Measurements from ENCODE around the gene AKNAD1.
"Not testable (repeated sequence)": the region's sequence is repeated elsewhere in the genome, so short reads cannot be mapped to it uniquely, and the experiment has no call there.

Gene AKNAD1

DNA sequence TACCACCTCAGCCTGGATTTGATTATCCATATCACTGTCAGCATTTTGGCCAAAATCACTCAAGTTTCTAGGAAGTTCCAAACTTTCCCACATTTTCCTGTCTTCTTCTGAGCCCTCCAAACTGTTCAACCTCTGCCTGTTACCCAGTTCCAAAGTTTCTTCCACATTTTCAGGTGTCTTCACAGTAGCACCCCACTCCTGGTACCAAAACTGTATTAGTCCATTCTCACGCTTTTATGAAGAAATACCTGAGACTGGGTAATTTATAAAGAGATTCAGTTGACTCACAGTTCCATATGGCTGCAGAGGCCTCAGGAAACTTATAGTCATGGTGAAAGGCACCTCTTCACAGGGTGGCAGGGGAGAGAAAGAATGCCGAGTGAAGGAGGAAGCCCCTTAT is 71.0 kb downstream of the AKNAD1 start:
- no peak for DNase-seq (ENCODE audit: low read depth, low spot score)

DNA sequence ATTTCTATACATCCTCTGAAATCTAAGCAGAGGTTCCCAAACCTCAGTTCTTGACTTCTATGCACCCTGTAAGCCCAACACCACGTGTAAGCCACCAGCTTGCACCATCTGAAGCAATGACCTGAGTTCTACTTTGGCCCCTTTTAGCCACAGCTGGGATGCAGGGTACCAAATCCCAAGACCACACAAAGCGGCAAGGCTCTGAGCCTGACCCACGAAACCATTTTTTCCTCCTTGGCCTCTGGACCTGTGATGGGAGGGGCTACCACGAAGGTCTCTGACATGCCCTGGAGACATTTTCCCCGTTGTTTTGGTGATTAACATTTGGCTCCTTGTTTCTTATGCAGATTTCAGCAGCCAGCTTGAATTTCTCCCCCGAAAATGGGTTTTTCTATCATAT is 71.6 kb downstream of the AKNAD1 start:
- DNase-seq (ENCODE audit: low read depth, low spot score) = no peak

DNA sequence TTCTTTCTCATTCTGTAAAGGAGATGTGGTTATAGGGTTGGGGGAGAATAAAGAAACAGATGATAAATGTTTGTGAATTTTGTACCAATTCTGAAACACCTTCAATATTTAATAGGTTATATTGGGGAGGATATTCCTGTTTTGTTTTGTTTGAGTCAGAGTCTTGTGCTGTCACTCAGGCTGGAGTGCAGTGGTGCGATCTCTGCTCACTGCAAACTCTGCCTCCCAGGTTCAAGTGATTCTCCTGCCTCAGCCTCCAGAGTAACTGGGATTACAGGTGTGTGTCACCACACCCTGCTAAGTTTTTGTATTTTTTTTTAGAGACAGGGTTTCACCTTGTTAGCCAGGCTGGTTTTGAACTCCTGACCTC is 75.3 kb downstream of the AKNAD1 start:
- DNase-seq (ENCODE audit: low read depth, low spot score) = not testable (repeated sequence)

DNA sequence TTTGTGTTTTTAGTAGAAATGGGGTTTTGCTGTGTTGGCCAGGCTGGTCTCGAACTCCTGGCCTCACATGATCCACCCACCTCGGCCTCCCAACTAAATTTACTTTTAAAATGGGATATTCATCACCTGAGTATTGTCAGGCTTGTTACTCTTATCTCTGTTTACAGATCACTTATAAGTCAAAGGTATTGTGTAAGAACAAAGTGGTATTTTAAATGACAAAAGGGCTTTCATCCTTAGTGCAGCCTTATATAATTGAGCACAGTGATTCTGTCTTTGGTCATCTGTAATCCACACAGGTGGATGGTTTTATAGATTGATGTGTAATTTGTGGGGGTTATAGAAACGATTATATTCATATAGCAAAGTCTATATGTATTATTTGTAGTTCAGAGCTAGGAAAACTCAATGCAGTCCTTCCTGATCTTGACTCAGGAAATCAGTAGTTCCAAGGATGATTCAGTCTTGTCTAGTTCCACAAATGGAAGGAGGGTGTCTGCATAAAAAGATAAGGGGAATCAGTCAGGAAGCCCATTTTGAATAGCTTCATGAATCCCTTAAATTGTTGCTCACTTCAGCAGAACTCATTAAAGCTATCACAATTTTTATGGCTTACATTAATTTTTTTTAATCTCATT is 75.8 kb downstream of the AKNAD1 start:
- no peak for DNase-seq (ENCODE audit: low read depth, low spot score)

DNA sequence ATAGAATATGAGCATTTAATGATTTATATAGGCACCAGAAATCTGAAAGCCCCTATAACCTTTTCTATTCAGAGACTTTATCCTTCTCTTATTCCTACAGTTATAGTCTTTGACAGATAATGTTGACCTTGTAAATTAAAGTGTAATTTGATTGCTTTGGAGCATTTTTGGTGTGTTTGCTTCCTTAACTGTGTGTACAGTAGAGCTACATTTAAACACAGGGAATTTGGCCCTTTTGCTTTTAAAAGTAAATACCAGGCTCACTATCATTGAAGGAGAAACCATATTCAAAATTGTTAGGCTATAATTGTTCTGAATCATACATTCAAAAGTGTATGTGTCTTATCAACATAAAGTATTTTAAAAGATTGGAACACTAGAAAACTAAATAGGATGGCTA is 77.4 kb downstream of the AKNAD1 start:
- no peak for DNase-seq (ENCODE audit: low read depth, low spot score)

DNA sequence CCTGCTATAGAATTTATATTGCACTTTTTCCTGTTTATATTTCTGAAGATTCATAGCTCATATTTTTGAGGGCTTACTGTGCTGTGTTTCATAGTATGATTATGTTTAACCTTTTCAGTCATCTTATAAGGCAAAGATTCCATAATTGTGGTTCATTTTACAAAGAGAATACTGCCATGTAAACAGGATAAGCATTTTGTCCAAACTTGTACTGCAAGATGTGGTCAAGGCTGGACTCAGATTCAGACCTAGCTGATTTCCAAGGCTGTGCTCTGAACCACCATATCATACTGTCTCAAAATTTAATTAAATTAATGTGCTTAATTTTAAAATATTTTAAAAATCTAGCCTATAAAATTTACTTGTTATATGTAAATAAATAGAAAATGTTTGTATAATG is 79.1 kb downstream of the AKNAD1 start:
- DNase-seq (ENCODE audit: low read depth, low spot score) = no peak

DNA sequence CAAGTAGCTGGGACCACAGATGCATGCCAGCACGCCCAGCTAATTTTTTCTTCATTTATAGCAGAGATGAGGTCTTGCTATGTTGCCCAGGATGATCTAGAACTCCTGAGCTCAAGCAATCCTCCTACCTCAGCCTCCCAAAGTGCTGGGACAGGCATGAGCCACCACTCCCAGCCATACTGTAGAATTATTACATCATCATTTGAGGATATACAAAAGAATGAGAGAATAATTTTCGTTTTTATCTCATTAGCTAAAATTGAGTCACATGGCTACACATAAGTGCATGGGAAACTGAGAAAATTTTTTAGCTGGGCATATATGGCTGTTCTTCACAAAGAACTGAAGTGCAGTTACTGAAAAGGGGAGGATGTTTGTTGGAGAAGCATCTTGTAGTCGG is 89.2 kb downstream of the AKNAD1 start:
- no peak for DNase-seq (ENCODE audit: low read depth, low spot score)

DNA sequence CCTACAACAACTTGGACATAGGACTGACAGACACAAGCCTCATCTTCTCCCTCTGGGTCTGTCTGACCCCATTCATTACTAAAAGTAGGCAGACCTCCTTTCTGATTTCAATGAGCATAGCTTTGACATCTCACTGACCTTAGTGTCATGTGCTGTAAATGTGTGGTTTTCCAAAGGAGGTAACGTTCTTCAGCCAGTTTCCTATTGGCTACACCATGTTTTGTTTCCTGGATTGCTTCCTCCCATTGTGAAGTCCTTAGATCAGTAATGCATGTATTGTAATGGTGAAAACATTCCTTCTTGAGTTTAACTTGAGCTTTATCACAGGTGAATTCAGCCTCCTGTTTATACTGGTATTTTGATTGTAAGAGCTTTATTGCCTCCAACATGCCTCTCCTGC is 89.8 kb downstream of the AKNAD1 start:
- no peak for DNase-seq (ENCODE audit: low read depth, low spot score)

Measured in astrocyte of the hippocampus (primary cell).